Endothelial cell of umbilical vein (primary cell): ENCODE results near the gene GAS1. TPM values are rescaled to one million over a fixed set of nuclear protein-coding genes. Genes with fewer than 3 reads are reported as not detected.

Experiments
- BruUV-seq: library from RNA; stranded (reverse); fragments of 400-500 nt; replicated peaks from 2 replicates; lab custom pipeline; 2021; lab: Mats Ljungman, UMichigan
- CTCF ChIA-PET: fragments of 300-600, 350-600 bp; sonication (Branson Sonifier 250); formaldehyde crosslinking; loops from one replicate; lab custom pipeline; 2021; ENCODE audit warnings: antibody characterized with exemption, inconsistent platforms; lab: Charles Lee
- POLR2A ChIA-PET: fragments of 300-600, 350-600 bp; sonication (Branson Sonifier 250); formaldehyde crosslinking; loops from one replicate; lab custom pipeline; 2021; ENCODE audit warnings: antibody characterized with exemption, inconsistent platforms; lab: Charles Lee
- DNase-seq: peaks from one replicate; pipeline ENCODE4 v3.0.0-alpha.2; 2011; ENCODE audit warnings: low read depth, low spot score
- FAIRE-seq: peaks from 2 replicates; lab custom pipeline; 2011; peaks lifted over from hg19 to GRCh38; lab: Jason Lieb, UNC
- H2AFZ ChIP-seq: 2 replicates; pipeline ENCODE4 v1.6.0; 2012; ENCODE audit warnings: low read depth, low read length, control low read depth, inconsistent platforms
- H3K27ac ChIP-seq: 2 replicates; pipeline ENCODE4 v1.5.1; 2011; ENCODE audit warnings: low read depth, mild to moderate bottlenecking, control low read depth, low read length, moderate library complexity; ENCODE audit not compliant: insufficient read depth
- H3K27me3 ChIP-seq, 2 experiments: 2 replicates each; pipeline versions ENCODE4 v1.6.0 to v1.6.1; 2011; ENCODE audit warnings: low read length in 2 of 2, mixed read lengths in 1 of 2; ENCODE audit not compliant: control insufficient read depth in 2 of 2, insufficient read depth in 2 of 2
- H3K36me3 ChIP-seq, 2 experiments: 2 replicates in 1 of 2; 3 replicates in 1 of 2; pipeline ENCODE4 v1.5.1; 2011; ENCODE audit warnings: low read length in 2 of 2, mild to moderate bottlenecking in 1 of 2, moderate library complexity in 1 of 2; ENCODE audit not compliant: control insufficient read depth in 2 of 2, insufficient read depth in 2 of 2; ENCODE audit errors: extremely low read depth in 1 of 2
- H3K4me1 ChIP-seq: 3 replicates; pipeline ENCODE4 v1.5.1; 2011; ENCODE audit warnings: mild to moderate bottlenecking, low read length; ENCODE audit not compliant: control insufficient read depth, insufficient read depth; ENCODE audit errors: extremely low read depth
- H3K4me2 ChIP-seq: 2 replicates; pipeline ENCODE4 v1.6.1; 2011; ENCODE audit warnings: low read length, control low read depth, mixed read lengths; ENCODE audit not compliant: insufficient read depth
- H3K4me3 ChIP-seq, 3 experiments: fragments of 200-600 bp in 1 of 3; sonication (generic), shearing (Covaris generic) in 1 of 3; replicated peaks in 1 of 3; 2 replicates each; pipeline ENCODE4 v1.5.1; 2011 to 2016; ENCODE audit warnings: control low read depth in 3 of 3, low read length in 3 of 3, mild to moderate bottlenecking in 2 of 3, inconsistent platforms in 1 of 3, low read depth in 1 of 3, moderate library complexity in 1 of 3; ENCODE audit not compliant: insufficient read depth in 1 of 3
- H3K79me2 ChIP-seq: 2 replicates; pipeline ENCODE4 v1.6.0; 2012; ENCODE audit warnings: low read length, inconsistent platforms; ENCODE audit not compliant: control insufficient read depth, insufficient read depth
- H3K9ac ChIP-seq: replicated peaks from 2 replicates; pipeline ENCODE3; 2011; ENCODE audit warnings: low read length, control low read depth; ENCODE audit not compliant: insufficient read depth; ENCODE audit errors: extremely low read depth
- H3K9me1 ChIP-seq: replicated peaks from 3 replicates; pipeline ENCODE4 v1.6.0; 2011; ENCODE audit warnings: mild to moderate bottlenecking, low read length; ENCODE audit not compliant: control insufficient read depth, insufficient read depth; ENCODE audit errors: extremely low read depth
- H3K9me3 ChIP-seq: replicated peaks from 2 replicates; pipeline ENCODE4 v1.5.1; 2012; ENCODE audit warnings: low read length, inconsistent platforms; ENCODE audit not compliant: control insufficient read depth, insufficient read depth
- H4K20me1 ChIP-seq: replicated peaks from 2 replicates; pipeline ENCODE3; 2011; ENCODE audit warnings: mild to moderate bottlenecking, low read length; ENCODE audit not compliant: control insufficient read depth, insufficient read depth; ENCODE audit errors: extremely low read depth
- EZH2 ChIP-seq: IDR thresholded peaks from 2 replicates; pipeline ENCODE4 v1.6.1; 2012; ENCODE audit warnings: borderline replicate concordance, low read depth, mild to moderate bottlenecking, moderate library complexity, low read length, inconsistent platforms; ENCODE audit not compliant: severe bottlenecking
- FOS ChIP-seq: IDR thresholded peaks from 2 replicates; pipeline ENCODE4 v1.6.1; 2011; ENCODE audit warnings: mild to moderate bottlenecking, low read length, moderate library complexity, borderline replicate concordance; ENCODE audit not compliant: insufficient read depth
- GATA2 ChIP-seq: IDR thresholded peaks from 2 replicates; pipeline ENCODE4 v1.7.0; 2011; ENCODE audit warnings: low read depth, mild to moderate bottlenecking, moderate library complexity, mixed read lengths, low read length; ENCODE audit not compliant: insufficient read length, insufficient read depth
- JUN ChIP-seq: IDR thresholded peaks from 2 replicates; pipeline ENCODE4 v1.6.1; 2011; ENCODE audit warnings: borderline replicate concordance, low read depth; ENCODE audit not compliant: insufficient read length, insufficient read depth
- MYC ChIP-seq: IDR thresholded peaks from one replicate; pipeline ENCODE4 v1.6.1; 2011; ENCODE audit warnings: mild to moderate bottlenecking, low read depth, low read length
- POLR2A ChIP-seq: IDR thresholded peaks from 2 replicates; pipeline ENCODE4 v1.6.1; 2012; ENCODE audit warnings: low read depth, mild to moderate bottlenecking, control low read depth, low read length
- POLR2AphosphoS5 ChIP-seq: IDR thresholded peaks from 2 replicates; pipeline ENCODE4 v1.6.1; 2012; ENCODE audit warnings: low read depth, mild to moderate bottlenecking, control low read depth, low read length, moderate library complexity; ENCODE audit not compliant: insufficient read depth
- dilution Hi-C: fragments of 300-500 bp; cut with MboI; formaldehyde crosslinking; loops from one replicate; pipeline ENCODE4 v1.15.0; 2019; ENCODE audit warnings: low sequenced_read_pairs; ENCODE audit not compliant: extremely low pct_ligation_motif_present
- intact Hi-C: fragments of 100-400 bp; cut with micrococcal nuclease; formaldehyde crosslinking; loops from one replicate; pipeline ENCODE4 v1.10.0; 2022
- polyA plus RNA-seq, 4 experiments: library from polyadenylated mRNA; depleted of rRNA in 3 of 4; stranded (reverse) in 3 of 4; unstranded in 1 of 4; fragments of >200 nt; gene quantifications; 2 replicates each; pipeline versions ENCODE4 v1.2.1 to v1.2.3, GENCODE V29; 2011 to 2012; ENCODE audit warnings: missing spikeins in 1 of 4
- total RNA-seq: library from RNA; stranded (reverse); gene quantifications from 2 replicates; pipeline ENCODE4 v1.2.3, GENCODE V29; 2021
- TF ChIP-seq, protein P1 (sequence below): IDR thresholded peaks from 2 replicates; pipeline ENCODE4 v1.6.1; 2011; ENCODE audit not compliant: insufficient read depth, insufficient read length
- TF ChIP-seq, protein P2 (sequence below), 2 donors: IDR thresholded peaks; 1 replicate in 1 of 2; 2 replicates in 1 of 2; pipeline ENCODE4 v1.5.1; 2011; ENCODE audit warnings: low read length in 2 of 2, mild to moderate bottlenecking in 2 of 2, moderate library complexity in 2 of 2, control low read depth in 1 of 2, inconsistent platforms in 1 of 2, low read depth in 1 of 2; ENCODE audit not compliant: insufficient read depth in 1 of 2; ENCODE audit errors: extremely low read depth in 1 of 2

Gene GAS1
- total and polyA plus RNA-seq, 2 donors (not counting 3 experiments of a cell fraction or from before 2014, with no cell fraction given), result 0.06 to 0.15 TPM

DNA sequence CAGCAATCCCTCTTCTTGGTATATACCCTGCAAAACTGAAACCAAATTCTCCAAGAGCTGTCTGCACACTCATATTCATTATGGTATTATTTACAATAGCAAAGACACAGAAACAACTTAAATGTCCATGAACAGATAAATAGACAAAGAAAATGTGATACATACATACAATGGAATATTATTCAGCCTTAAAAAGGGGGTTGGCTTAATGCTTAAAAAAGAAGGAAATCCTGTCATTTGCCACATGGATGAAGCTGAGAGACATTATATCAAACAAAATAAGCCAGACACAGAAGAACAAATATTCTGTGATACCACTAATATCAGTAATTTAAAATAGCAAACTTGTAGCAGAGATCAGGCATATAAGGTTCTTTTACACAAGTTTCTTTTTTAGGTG is 46.5 kb upstream of the GAS1 start:
- DNase-seq (no peak), FAIRE-seq (no peak)
- H3K9me1 ChIP-seq, result no peaks in the 10 kb centered on the region
- no peak overlapping the region for H3K4me2 ChIP-seq
- no peaks in the 10 kb centered on the region for H3K79me2 ChIP-seq
- dilution Hi-C loops (no loop called here), intact Hi-C loops (no loop called here)
- no peaks in the 10 kb centered on the region for H3K36me3 ChIP-seq
- no peak overlapping the region for H3K9ac ChIP-seq
- H3K4me3 ChIP-seq, result no peak overlapping the region
- no peak for TF ChIP-seq GATA2
- TF ChIP-seq, protein P1, sequence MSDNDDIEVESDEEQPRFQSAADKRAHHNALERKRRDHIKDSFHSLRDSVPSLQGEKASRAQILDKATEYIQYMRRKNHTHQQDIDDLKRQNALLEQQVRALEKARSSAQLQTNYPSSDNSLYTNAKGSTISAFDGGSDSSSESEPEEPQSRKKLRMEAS, result no peak
- no peak for TF ChIP-seq FOS
- no peak for TF ChIP-seq MYC
- TF ChIP-seq POLR2AphosphoS5, result no peak
- no peak for TF ChIP-seq POLR2A
- TF ChIP-seq EZH2, result no peak
- no peak for TF ChIP-seq JUN
- TF ChIP-seq, protein P2, sequence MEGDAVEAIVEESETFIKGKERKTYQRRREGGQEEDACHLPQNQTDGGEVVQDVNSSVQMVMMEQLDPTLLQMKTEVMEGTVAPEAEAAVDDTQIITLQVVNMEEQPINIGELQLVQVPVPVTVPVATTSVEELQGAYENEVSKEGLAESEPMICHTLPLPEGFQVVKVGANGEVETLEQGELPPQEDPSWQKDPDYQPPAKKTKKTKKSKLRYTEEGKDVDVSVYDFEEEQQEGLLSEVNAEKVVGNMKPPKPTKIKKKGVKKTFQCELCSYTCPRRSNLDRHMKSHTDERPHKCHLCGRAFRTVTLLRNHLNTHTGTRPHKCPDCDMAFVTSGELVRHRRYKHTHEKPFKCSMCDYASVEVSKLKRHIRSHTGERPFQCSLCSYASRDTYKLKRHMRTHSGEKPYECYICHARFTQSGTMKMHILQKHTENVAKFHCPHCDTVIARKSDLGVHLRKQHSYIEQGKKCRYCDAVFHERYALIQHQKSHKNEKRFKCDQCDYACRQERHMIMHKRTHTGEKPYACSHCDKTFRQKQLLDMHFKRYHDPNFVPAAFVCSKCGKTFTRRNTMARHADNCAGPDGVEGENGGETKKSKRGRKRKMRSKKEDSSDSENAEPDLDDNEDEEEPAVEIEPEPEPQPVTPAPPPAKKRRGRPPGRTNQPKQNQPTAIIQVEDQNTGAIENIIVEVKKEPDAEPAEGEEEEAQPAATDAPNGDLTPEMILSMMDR (IDR thresholded peaks at IDR 0.05; ENCODE audit: extremely low read depth in 1 of 2, insufficient read depth in 1 of 2, low read depth in 1 of 2, low read length in 2 of 2), result no peak
- H3K27me3 ChIP-seq, result no peaks in the 10 kb centered on the region
- CTCF ChIA-PET, result interaction anchor here (0.6 kb wide), 1 partner anchor 1384 kb away, joined by 3 read pairs; no protein-coding TSS in a partner anchor
- POLR2A ChIA-PET, result no interaction called here
- no TSS peak for BruUV-seq
- no peaks in the 10 kb centered on the region for H4K20me1 ChIP-seq
- H2AFZ ChIP-seq, result no peak overlapping the region
- no peaks in the 10 kb centered on the region for H3K9me3 ChIP-seq
- no peak overlapping the region for H3K27ac ChIP-seq
- no peaks in the 10 kb centered on the region for H3K4me1 ChIP-seq
